ENCODE measurements around the gene DHRSX.

- no peak for TF ChIP-seq EP300 (IDR thresholded peaks at IDR 0.05)
- TF ChIP-seq, protein P1, sequence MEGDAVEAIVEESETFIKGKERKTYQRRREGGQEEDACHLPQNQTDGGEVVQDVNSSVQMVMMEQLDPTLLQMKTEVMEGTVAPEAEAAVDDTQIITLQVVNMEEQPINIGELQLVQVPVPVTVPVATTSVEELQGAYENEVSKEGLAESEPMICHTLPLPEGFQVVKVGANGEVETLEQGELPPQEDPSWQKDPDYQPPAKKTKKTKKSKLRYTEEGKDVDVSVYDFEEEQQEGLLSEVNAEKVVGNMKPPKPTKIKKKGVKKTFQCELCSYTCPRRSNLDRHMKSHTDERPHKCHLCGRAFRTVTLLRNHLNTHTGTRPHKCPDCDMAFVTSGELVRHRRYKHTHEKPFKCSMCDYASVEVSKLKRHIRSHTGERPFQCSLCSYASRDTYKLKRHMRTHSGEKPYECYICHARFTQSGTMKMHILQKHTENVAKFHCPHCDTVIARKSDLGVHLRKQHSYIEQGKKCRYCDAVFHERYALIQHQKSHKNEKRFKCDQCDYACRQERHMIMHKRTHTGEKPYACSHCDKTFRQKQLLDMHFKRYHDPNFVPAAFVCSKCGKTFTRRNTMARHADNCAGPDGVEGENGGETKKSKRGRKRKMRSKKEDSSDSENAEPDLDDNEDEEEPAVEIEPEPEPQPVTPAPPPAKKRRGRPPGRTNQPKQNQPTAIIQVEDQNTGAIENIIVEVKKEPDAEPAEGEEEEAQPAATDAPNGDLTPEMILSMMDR (IDR thresholded peaks at IDR 0.05), result no peak
- no peak for TF ChIP-seq POLR2AphosphoS5 (IDR thresholded peaks at IDR 0.05)
- no peak for TF ChIP-seq POLR2A (IDR thresholded peaks at IDR 0.05)
Measured at GRCh38 chrX:2474280-2474962, 26.4 kb downstream of the DHRSX start.
